HG02571 (cell line): Measurements from ENCODE around the gene ACP5.

Experiments
- ATAC-seq: cut with Tn5 transposase; IDR thresholded peaks from one replicate; pipeline ENCODE4 v1.9.1; 2021; ENCODE audit warnings: mild to moderate bottlenecking, moderate library complexity; ENCODE audit not compliant: unreplicated experiment

Gene ACP5

GRCh38 chr19:11549386-11549953 is 28.0 kb downstream of the ACP5 start:
- no peak for ATAC-seq

- no peak for ATAC-seq
Observed at GRCh38 chr19:11547929-11548700, 29.3 kb downstream of the ACP5 start.

GRCh38 chr19:11541238-11541637 is 36.2 kb downstream of the ACP5 start:
- no peak for ATAC-seq

- ATAC-seq: no peak
Observed at GRCh38 chr19:11540645-11541044, 36.8 kb downstream of the ACP5 start.

- no peak for ATAC-seq
Observed at GRCh38 chr19:11539495-11540365, 37.7 kb downstream of the ACP5 start.

- no peak for ATAC-seq
Observed at GRCh38 chr19:11538232-11539036, 39.0 kb downstream of the ACP5 start, which contains the start of gene CNN1. Gene CNN1, plus strand, starts transcription at chr19:11538851. Its CDS starts 77 bp downstream, at chr19:11538928.

- ATAC-seq: no peak
Observed at GRCh38 chr19:11535792-11536595, 41.5 kb downstream of the ACP5 start.

- ATAC-seq: no peak
Observed at GRCh38 chr19:11534948-11535347, 42.5 kb downstream of the ACP5 start.

GRCh38 chr19:11534538-11534937 is 42.9 kb downstream of the ACP5 start:
- no peak for ATAC-seq

- ATAC-seq: no peak
Observed at GRCh38 chr19:11530432-11530831, 47.0 kb downstream of the ACP5 start.

- peak; percentile 96 for ATAC-seq
Observed at GRCh38 chr19:11528551-11529341, 48.7 kb downstream of the ACP5 start, which contains the start of gene ECSIT. Gene ECSIT, minus strand, starts transcription at chr19:11529134. Its CDS starts 9,964 bp downstream, at chr19:11519170.
